Lower lobe of right lung (tissue), 2 donors: Measurements from ENCODE around the gene RBM45. TPM values are rescaled to one million over a fixed set of nuclear protein-coding genes. Genes with fewer than 3 reads are reported as not detected.
"Not testable (repeated sequence)": the region's sequence is repeated elsewhere in the genome, so short reads cannot be mapped to it uniquely, and the experiment has no call there.

ENCODE experiments used
- ATAC-seq, 2 donors: fragments of 200-7000 bp; cut with Tn5 transposase; one replicate each; pipeline ENCODE4 v1.9.1; 2020 to 2022; ENCODE audit warnings: mild to moderate bottlenecking in 2 of 2, moderate library complexity in 2 of 2
- DNase-seq: peaks from one replicate; pipeline ENCODE4 v3.0.0-alpha.2; 2020
- H3K27ac ChIP-seq: fragments of 200-600 bp; one replicate; pipeline ENCODE4 v1.8.0; 2022
- H3K27me3 ChIP-seq: fragments of 200-600 bp; one replicate; pipeline ENCODE4 v1.8.0; 2022; ENCODE audit warnings: low read depth
- H3K36me3 ChIP-seq: fragments of 200-600 bp; one replicate; pipeline ENCODE4 v1.8.0; 2022; ENCODE audit warnings: mild to moderate bottlenecking
- H3K4me1 ChIP-seq: fragments of 200-600 bp; one replicate; pipeline ENCODE4 v1.8.0; 2022
- H3K4me3 ChIP-seq: fragments of 200-600 bp; one replicate; pipeline ENCODE4 v1.8.0; 2022; ENCODE audit warnings: mild to moderate bottlenecking
- H3K9me3 ChIP-seq: fragments of 200-600 bp; one replicate; pipeline ENCODE4 v1.8.0; 2022
- intact Hi-C: fragments of 100-400 bp; cut with DNase I; formaldehyde crosslinking; loops from one replicate; pipeline ENCODE4 v1.11.0; 2022
- total RNA-seq: library from RNA; stranded (reverse); fragmentation: NEBNext Ultra II Directional; extraction: Animal tissue kit (Norgen Biotek cat#: 25700); gene quantifications from one replicate; pipeline ENCODE4 v1.2.1, GENCODE V29; 2021
- TF ChIP-seq, protein P1 (sequence below): fragments of 200-600 bp; IDR thresholded peaks from one replicate; pipeline ENCODE4 v1.8.0; 2022; ENCODE audit warnings: antibody characterized with exemption, mild to moderate bottlenecking
- donor health status: DM: no; HTN: yes; CAD: no; lungs with severe emphysema.

Gene RBM45
- total RNA-seq, 1 donor from 2014 or later: 11.7 TPM

DNA sequence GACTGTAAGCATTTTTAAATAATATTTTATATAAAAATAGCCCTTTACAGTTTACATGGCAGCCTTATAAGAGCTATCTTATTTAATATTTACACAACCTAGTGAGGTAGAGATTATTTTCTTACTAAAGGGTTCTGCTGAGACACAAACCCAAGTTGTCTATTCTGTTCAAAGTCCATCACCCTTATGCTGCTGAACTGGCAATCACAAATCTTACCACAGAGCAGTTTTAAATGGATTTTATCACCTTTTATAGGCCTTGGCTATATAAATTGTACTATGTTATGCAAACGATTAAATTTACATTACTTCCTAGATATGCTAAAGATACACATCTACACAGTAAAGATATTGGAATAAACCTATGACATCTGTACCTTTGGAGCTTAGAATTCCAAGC is 40.7 kb downstream of the RBM45 start:
- Histone ChIP-seq H3K9me3 (no peaks in the 10 kb centered on the region), H3K27ac (no peak overlapping the region), H3K36me3 (no peaks in the 10 kb centered on the region), H3K4me1 (peaks cover 6% of the 10 kb centered on the region), H3K27me3 (no peaks in the 10 kb centered on the region), H3K4me3 (no peak overlapping the region)
- DNase-seq: no peak
- no peak for ATAC-seq
- intact Hi-C loops: no loop called here
- TF ChIP-seq, protein P1, sequence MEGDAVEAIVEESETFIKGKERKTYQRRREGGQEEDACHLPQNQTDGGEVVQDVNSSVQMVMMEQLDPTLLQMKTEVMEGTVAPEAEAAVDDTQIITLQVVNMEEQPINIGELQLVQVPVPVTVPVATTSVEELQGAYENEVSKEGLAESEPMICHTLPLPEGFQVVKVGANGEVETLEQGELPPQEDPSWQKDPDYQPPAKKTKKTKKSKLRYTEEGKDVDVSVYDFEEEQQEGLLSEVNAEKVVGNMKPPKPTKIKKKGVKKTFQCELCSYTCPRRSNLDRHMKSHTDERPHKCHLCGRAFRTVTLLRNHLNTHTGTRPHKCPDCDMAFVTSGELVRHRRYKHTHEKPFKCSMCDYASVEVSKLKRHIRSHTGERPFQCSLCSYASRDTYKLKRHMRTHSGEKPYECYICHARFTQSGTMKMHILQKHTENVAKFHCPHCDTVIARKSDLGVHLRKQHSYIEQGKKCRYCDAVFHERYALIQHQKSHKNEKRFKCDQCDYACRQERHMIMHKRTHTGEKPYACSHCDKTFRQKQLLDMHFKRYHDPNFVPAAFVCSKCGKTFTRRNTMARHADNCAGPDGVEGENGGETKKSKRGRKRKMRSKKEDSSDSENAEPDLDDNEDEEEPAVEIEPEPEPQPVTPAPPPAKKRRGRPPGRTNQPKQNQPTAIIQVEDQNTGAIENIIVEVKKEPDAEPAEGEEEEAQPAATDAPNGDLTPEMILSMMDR: no peak

DNA sequence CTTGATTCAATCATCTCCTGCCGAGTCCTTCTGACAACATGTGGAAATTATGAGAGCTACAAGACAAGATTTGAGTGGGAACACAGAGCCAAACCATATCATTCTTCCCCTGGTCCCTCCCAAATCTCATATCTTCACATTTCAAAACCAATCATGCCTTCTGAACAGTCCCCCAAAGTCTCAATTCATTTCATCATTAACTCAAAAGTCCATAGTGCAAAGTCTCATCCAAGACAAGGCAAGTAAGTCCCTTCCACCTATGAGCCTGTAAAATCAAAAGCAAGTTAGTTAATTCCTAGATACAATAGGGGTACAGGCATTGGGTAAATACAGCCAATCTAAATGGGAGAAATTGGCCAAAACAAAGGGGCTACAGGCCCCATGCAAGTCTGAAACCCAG is 41.6 kb downstream of the RBM45 start:
- H3K9me3 ChIP-seq, H3K36me3 ChIP-seq, intact Hi-C loops, H3K4me1 ChIP-seq, H3K4me3 ChIP-seq, DNase-seq, H3K27ac ChIP-seq, ATAC-seq, H3K27me3 ChIP-seq: not testable (repeated sequence)

GRCh38 chr2:178155524-178155923 is 43.3 kb downstream of the RBM45 start:
- no peak overlapping the region for H3K27ac ChIP-seq
- no peaks in the 10 kb centered on the region for H3K9me3 ChIP-seq
- H3K36me3 ChIP-seq: no peaks in the 10 kb centered on the region
- ATAC-seq (no peak), DNase-seq (no peak)
- no peak overlapping the region for H3K4me3 ChIP-seq
- H3K27me3 ChIP-seq: no peaks in the 10 kb centered on the region
- peaks cover 6% of the 10 kb centered on the region for H3K4me1 ChIP-seq
- intact Hi-C loops: no loop called here
- TF ChIP-seq, protein P1: no peak

- DNase-seq: no peak
- ATAC-seq: no peak
- intact Hi-C loops: no loop called here
- H3K27ac ChIP-seq: no peak overlapping the region
- no peaks in the 10 kb centered on the region for H3K9me3 ChIP-seq
- H3K27me3 ChIP-seq: no peaks in the 10 kb centered on the region
- H3K36me3 ChIP-seq: no peaks in the 10 kb centered on the region
- TF ChIP-seq, protein P1: no peak
- H3K4me1 ChIP-seq: peaks cover 2% of the 10 kb centered on the region
- H3K4me3 ChIP-seq: no peak overlapping the region
Observed at GRCh38 chr2:178157574-178157973, 45.3 kb downstream of the RBM45 start.

- intact Hi-C loops: no loop called here
- no peaks in the 10 kb centered on the region for H3K9me3 ChIP-seq
- no peaks in the 10 kb centered on the region for H3K36me3 ChIP-seq
- no peak for ATAC-seq
- H3K27ac ChIP-seq: no peak overlapping the region
- no peak for DNase-seq
- TF ChIP-seq, protein P1: no peak
- H3K27me3 ChIP-seq: no peaks in the 10 kb centered on the region
- H3K4me3 ChIP-seq: no peak overlapping the region
- no peaks in the 10 kb centered on the region for H3K4me1 ChIP-seq
Observed at GRCh38 chr2:178159966-178160365, 47.7 kb downstream of the RBM45 start.

- Histone ChIP-seq H3K9me3 (no peaks in the 10 kb centered on the region), H3K4me3 (no peak overlapping the region), H3K4me1 (no peaks in the 10 kb centered on the region), H3K27me3 (no peaks in the 10 kb centered on the region), H3K27ac (no peak overlapping the region), H3K36me3 (no peaks in the 10 kb centered on the region)
- intact Hi-C loops: no loop called here
- no peak for DNase-seq
- TF ChIP-seq, protein P1: no peak
- ATAC-seq: no peak
Observed at GRCh38 chr2:178160601-178161000, 48.4 kb downstream of the RBM45 start.
